ENCODE measurements around the gene HOXA1.

Gene HOXA1

GRCh38 chr7:27131390-27131819 is 35.6 kb upstream of the HOXA1 start:
- DNase-seq = no peak

GRCh38 chr7:27130540-27131389 is 35.0 kb upstream of the HOXA1 start, which contains the start of gene HOXA4:
TSS of gene HOXA4 (minus strand) at chr7:27130757. CDS start at chr7:27130733, 24 bp downstream.
- no peak for DNase-seq

- DNase-seq = no peak
These were observed 34.1 kb upstream of the HOXA1 start for GRCh38 chr7:27129729-27130539.

GRCh38 chr7:27128776-27129728 is 33.3 kb upstream of the HOXA1 start:
- DNase-seq = no peak

- no peak for DNase-seq
These were observed 32.2 kb upstream of the HOXA1 start for GRCh38 chr7:27128034-27128433.

GRCh38 chr7:27126596-27127327 is 31.0 kb upstream of the HOXA1 start:
- DNase-seq = no peak

GRCh38 chr7:27125986-27126394 is 30.2 kb upstream of the HOXA1 start:
- DNase-seq = no peak

GRCh38 chr7:27124902-27125689 is 29.3 kb upstream of the HOXA1 start:
- DNase-seq = no peak

- DNase-seq = no peak
These were observed 28.5 kb upstream of the HOXA1 start for GRCh38 chr7:27124096-27124901.

- DNase-seq = no peak
These were observed 27.8 kb upstream of the HOXA1 start for GRCh38 chr7:27123477-27124053.

GRCh38 chr7:27123007-27123476 is 27.2 kb upstream of the HOXA1 start:
- DNase-seq = no peak

- no peak for DNase-seq
These were observed 26.5 kb upstream of the HOXA1 start for GRCh38 chr7:27122077-27122910.

- DNase-seq = no peak
These were observed 25.9 kb upstream of the HOXA1 start for GRCh38 chr7:27121684-27122076.

- no peak for DNase-seq
These were observed 23.7 kb upstream of the HOXA1 start for GRCh38 chr7:27119412-27119911.

- no peak for DNase-seq
These were observed 22.8 kb upstream of the HOXA1 start for GRCh38 chr7:27118580-27118979.

- DNase-seq = no peak
These were observed 22.2 kb upstream of the HOXA1 start for GRCh38 chr7:27117887-27118491.

GRCh38 chr7:27116962-27117886 is 21.4 kb upstream of the HOXA1 start:
- no peak for DNase-seq
